Superior temporal gyrus (tissue), 1 donor: ENCODE measurements around the gene NDST4.

Experiments used
- DNase-seq: peaks from one replicate; pipeline ENCODE4 v3.0.0-alpha.2; 2016; ENCODE audit errors: extremely low spot score

The NDST4 gene

DNA sequence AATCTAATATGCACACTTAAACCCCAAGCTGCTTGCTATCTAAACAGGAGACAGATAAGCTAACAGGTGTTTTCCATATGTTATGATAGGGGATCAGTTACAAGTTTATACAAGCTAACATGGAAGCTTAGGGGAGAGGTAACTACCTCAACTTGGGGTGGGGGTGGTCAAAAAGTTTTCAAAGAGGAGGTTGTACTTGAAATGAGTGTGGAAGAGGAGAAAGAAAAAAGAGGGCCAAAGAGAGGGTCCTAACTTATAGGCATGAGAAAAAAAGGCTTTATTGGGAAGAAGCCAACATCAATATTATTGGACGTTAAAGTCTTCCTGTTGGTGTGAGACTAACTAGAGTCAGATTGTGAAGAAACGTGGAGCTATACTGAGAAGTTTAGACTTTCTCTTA is 205.9 kb downstream of the NDST4 start:
- DNase-seq = no peak

DNA sequence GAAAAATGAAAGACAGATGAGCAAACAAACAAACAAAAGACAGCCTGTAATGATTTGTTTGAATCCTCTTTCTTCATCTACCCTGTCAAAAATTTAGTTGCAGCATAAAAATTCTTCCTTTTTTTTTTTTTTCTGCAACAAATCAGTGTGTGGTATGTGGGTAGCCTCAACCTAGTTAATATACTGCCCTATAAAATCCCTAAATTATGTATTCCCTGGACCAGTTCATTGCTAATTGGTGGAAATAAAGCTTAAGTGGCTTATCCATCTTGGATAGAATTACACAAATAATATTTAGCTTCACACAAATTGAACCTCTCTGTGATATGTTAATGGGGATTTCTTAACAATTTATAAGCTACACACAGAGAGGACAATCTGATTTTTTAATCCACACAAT is 208.4 kb downstream of the NDST4 start:
- DNase-seq = no peak

DNA sequence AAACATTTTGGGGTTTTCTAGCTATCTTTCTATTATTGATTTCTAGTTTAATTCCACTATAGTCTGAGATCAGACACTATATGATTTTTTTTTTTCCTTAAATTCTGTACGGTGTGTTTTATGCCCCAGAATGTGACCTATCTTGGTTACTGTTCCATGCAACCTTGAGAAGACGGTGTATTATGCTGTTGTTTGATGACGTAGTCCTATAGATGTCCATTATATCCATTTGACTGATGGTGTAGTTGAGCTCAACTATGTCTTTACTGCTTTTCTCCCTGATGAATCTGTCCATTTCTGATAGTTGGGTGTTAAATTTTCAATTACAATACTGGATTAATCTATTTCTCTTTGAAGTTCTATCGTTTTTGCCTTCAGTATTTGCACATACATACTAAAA is 212.5 kb downstream of the NDST4 start:
- no peak for DNase-seq

DNA sequence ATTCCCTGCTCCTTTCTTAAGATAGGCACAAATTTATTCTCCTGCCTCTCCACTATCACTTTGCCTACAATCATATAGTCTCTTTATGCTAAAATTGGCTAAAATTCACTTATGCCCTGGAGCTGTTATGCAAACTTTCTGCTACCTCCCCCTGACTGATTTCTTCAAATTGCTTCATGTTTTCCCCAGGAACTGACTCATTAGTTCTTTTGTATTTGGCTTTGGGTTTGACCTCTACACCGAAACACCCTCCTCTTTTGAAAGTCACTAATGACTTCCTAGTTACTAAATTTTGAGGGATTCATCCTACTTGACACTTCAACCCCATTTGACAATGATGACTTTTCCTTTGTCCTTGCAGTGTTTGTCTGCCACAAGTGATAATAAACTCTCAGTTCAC is 222.6 kb downstream of the NDST4 start:
- no peak for DNase-seq

DNA sequence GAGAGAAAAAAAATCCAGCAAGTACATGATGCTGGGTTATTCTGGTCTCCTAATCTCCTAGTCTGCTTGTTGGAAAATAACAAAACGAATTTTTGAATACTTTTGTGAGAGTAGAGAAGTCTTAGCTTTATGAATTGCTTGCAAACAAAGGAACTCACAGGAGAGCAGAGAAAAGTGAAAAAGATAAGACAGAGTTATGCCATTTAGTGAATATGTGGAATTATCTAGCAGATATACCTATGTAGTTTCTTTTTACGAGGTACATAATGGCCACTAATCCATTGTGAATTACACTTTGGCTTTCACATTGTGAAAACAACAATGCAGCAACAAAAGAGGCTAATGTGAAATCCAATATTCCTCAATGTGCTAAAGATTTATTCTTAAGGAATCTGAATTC is 226.7 kb downstream of the NDST4 start:
- DNase-seq = no peak

DNA sequence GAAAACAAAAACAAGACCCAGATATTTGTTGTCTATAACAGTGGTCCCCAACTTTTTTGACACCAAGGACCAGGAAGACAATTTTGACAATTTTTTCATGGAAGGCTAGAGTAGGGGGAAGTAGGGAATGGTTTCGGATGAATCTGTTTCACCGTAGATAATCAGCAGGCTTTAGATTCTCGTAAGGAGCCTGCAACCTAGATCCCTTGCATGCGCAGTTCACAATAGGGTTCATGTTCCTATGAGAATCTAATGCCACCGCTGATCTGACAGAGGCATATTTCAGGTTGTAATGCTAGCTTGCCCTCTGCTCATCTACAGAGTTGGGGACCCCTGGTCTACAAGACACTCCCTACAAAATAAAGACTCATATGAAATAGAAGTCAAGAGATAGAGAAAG is 229.8 kb downstream of the NDST4 start:
- no peak for DNase-seq

DNA sequence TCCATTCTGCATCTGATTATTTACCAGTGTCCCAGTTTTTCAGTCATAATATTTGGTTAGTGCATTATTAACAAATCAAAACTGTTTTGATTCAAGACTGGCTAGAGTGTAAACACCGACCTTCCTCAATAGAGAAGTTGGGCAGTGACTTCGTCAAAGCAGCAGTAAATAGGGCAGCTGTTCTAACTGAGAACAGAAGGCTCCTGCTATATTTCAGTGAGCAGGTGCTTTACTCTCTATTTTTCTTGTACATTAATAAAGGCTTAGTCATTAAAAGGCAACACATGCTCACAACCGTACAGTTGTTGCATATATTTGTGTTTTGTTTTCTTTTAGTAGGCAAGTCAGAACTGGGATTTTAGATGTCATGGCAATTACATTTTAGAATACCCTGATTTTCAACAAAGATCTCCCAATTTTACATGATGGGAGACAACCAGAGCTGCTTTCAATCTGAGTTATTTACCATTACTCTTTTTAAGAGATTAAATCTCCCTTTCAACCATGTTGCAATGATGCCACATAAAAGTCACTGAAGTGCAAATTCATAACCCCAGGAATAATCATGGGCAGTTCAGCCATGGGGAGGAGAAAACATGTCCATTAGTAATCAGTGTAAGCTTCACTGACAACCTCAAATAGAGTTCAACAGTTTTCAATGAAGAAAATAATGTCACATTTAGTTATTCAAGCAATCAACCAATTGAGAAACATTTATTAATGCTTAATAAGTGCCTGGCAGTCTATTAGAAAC is 233.3 kb downstream of the NDST4 start:
- DNase-seq = no peak

DNA sequence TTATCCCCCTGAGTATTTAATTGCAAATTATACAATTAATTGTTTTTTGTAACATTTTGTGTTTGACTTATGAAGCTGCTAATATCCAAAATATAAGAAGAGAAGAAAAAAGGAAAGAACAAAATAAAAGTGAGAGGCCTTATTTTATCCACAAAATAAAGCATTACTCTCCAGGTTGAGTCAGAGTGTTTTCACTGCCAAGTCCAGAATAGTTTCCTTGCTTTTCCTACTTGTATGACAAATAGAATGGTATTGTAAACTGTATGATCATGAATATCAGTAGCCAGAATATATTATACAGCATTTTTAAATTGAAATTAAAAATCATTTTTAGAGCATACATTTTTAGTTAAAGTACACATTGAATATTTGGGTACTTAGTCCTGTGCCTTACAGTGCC is 237.8 kb downstream of the NDST4 start:
- no peak for DNase-seq

DNA sequence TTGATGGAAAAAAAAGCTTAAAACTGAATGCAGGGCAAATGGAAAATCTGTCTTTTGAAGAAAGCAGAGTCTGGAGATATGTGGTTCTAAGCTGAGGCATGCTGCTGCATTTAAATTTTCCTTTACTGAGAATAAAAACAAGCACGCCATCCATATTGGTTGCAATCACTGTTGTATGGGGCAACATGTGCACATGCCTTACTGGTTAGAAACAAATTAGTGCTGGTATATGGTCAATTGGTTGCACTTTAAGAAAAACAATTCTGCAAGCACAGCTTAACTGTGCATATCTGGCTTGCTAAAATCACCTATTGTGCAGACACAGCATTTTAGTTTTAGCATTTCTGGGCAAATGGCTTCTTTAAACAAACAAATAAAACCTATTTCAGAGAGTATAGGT is 239.1 kb downstream of the NDST4 start:
- no peak for DNase-seq

DNA sequence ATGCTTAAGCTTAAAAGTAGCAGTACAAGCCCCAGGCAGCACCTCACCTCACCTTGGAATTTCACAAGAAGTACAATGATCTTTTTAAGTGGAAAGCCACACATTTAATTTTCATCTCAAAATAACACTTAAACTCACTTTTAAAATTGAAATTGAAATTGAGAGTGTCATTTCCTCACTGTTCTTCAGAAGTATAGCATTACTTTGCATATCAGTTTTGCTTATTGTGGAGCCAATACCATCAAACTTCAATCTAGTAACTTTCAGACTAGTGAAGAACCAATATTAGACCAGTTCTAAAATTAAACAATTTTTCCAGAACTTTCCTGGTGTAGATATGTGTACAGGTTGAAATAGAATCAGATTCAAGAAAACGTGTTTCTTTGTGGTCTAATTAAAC is 242.4 kb downstream of the NDST4 start:
- DNase-seq = no peak

DNA sequence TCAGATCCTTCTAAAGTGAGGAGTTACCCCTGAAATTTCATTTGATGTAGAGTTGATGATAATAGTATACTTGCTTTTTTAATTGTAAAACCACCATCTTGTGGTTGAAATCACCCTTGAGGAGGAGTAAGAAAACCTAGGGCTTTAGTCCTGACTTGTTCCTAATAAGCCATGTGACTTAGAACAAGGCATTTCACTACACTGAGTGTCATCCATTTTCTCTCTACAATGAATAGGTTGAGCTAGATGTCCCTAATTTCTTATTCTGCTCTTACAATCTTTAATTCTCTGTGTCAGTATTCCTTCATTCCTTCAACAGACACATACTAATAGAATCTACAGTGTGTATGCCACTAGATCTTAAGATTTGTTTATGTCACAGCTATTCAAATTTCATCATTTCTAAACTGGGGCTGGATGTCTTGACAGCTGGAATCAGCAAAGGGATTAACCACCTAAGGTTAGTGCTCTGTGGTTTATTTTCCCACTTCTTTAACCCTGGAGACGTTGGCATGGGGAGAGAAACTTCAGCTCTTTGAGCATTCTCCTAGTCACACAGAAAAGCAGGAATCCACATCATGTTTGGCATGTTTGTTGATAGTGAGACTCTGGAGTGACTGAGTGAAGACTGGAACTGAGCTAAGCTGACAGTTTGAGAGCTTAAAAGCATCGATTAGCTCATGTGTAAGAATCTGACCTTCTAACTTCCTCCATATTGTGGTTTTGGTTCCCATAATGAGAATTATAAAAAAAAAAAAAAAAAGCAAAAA is 246.3 kb downstream of the NDST4 start:
- no peak for DNase-seq

DNA sequence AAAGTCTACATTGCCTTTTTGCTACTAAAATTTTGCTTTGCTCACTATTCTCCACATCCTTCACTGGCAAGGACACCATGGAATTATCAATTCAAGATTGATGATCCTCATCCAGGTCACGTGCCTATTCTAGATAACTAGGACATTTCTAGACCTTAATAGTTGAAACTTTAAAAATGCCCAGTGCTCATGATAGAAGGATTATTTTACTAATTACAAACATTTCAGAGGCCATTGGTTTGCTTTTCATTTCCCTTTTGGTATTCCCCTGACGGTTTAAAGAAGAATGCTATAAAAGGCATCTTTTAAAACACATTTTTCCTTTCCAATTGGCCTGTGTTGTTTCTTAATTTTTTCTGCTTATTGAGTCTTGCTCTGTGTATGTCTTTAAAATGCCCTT is 249.4 kb downstream of the NDST4 start:
- DNase-seq = no peak

DNA sequence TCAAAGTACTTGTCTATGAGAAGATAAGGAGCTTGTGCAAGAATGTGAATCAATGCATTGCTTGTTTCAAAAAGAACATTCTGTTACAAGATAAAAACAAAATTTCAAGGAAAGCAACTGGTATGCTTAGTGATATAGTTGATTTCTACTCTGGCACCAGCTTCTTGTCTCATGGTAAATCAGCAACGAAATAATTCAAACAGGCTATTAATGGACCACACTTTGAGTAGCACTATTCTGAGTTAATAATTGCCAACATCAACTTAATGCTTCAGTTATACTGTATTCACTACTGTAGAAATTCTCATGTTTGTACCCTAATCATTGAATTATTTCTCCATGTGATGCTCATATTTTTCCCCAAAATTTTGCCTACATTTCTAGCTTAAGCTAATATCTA is 252.6 kb downstream of the NDST4 start:
- no peak for DNase-seq

DNA sequence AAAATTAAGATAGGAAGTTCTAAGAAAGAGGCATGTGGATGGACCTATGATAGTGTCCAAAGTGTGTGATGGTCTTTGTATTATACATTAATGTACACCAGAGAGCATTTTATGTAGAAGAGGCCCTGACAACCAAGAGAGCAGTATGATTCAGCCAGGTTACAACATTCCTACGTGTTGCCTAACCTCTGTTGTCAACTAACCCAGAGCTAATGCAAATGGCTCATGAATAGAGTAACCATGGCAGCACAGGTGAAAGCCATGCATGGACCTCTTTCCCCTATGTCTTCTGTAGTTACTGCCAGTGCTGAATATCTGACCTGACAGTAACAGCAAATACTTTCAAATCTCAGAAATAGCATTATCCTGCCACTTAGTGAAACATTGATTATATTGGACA is 255.6 kb downstream of the NDST4 start:
- DNase-seq = no peak

DNA sequence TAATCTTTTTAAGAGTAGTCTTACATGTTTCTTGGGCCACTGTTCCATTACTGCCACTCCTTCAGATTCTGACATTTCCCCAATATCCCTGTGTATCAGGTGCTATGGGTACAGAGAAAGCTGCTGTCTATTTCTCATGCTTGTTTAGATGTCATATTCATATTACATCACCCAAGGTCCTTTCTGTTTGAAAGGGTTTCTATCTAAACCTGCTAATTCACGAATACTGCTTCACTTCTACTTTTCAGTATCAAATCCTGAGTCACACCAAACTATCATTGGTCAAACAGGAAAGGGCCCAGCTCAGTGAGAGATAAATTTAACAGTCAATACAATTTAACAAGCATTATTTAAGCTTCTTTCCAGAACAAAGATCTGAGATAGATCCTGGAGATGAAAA is 273.4 kb downstream of the NDST4 start:
- DNase-seq = no peak

DNA sequence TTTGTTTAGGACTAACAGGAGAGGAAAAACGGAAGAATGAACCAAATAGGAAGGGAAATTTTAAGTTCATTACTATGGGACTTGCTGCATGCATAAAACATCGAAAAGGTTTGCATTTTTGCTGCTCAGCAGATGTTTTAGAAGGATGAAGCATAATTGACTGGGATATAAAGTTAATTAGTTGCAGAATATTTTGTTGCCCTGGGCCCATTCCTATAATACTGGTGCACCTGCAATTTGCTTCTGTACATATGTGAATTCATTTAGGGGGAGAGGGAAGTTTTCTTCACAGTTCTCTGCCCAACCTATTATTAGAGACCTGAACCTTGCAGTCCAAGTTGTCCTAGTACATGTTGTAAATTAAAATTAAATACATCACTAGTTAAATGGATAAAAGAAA is 282.8 kb downstream of the NDST4 start:
- DNase-seq = no peak

DNA sequence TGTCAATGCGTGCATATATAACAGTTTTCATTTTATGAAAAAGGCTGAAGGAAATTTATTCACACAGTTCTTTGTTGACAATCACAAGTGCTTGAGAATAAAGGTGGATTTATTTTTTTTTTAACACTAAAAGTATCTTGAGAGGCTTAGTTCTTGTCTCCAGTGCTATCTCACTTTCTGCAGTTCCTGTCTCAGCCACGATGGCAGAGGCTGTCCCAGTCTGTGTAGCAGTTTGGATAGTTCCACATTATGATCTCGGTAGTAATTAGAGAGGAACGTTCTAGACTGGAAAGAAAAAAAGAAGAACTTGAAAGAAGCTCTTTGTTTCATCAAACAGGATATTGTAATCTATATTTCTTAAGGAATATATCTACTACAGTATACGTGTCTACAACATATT is 285.8 kb downstream of the NDST4 start:
- DNase-seq = no peak

DNA sequence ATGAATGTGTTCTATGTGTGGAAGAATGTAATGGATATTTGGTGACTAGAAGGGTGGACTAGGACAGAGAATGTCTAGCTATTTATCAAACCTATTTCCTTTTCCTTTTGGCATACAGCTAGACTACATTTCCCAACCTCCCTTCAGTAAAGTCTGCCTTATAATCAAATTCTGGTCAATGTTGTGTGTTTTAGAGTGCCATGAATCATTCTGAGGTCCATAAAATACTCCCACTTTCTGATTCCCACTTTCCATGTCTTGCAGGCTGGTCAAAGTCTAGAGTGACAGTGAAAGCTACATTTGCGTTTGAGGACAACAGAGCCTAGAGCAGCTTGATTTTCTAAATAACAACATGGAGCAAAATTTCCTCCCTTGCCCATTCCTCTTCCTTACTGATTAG is 297.7 kb downstream of the NDST4 start:
- DNase-seq = no peak

DNA sequence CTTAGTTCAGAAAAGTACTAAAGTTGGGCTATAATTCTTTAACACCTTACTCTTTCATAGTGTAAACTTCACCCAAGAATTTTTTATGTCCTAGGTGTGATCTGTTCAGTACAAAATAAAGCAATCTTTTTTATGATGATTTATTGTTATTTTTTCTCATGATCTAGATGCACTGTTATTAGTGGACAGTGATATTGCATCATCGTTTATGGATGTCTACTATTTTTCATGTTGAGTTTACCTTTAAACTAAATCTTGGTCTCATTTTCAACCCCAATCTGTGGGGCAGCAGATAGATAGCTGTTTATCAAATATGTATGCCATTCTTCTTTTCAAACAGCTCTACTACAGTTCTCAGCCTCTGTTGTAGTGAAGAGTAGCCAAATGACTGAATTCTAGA is 299.5 kb downstream of the NDST4 start:
- DNase-seq = no peak

DNA sequence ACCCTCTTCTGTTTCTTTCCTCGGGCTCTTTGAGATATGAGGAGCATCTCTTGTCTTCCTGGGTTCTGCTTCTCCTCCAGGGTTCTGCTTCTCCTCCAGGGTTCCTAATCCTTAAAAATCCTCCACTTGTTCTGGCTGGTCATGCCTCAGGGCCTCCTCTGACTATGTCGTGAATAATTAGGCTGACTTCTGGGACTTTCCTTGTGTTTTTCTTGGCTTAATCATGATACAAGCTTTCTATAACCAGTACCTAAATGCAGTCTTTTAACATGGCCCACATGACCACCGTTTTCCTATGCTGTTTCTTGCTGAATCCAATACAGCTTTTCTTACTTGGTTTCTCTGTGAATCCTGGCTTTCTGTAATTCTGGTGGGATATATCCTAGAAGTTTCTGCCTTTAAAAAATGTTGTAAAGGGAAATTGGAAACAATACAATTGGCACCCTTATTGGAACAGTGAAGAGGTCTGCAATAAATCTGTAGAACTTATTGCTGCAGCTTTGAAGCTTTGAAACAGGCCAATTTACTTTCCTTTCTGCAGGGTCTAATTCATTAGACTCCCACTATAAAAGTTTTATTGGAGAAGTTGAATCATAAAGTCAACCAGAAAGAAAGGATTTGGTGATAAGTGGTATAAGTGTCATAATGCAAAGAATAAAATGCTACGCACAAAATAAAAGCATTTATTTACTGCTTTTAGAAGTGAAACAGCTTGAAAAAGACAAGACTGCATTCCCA is 301.7 kb downstream of the NDST4 start:
- no peak for DNase-seq

DNA sequence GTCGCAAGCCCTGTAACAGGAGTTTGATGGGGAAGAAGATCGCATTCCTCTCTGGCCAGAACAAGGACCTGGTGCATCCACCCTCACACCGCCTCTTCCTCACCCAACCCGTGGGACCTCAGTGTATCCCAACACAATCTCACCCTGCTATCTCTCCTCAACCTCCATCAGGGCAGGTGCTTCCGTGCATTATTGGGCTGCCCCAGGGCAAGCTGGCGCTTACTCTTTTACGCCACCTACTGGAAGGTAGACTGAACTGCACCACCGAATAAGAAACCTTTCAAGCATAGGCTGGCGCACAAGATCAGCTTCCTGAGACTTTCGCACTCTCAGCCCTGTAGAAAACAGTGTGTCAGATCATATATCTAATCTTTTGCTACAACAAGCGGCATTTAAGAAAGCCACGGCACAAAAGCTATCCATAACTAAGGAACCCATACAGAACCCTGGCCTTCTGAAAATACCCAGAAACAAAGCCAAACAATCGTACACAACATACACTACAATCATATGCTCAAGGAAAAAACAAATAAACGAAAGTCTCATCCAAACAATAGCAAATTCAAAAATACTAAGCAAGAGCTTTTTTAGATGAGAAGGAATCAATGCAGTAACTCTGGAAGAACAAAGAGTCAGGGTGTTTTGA is 305.5 kb downstream of the NDST4 start:
- DNase-seq = peak; percentile 64

DNA sequence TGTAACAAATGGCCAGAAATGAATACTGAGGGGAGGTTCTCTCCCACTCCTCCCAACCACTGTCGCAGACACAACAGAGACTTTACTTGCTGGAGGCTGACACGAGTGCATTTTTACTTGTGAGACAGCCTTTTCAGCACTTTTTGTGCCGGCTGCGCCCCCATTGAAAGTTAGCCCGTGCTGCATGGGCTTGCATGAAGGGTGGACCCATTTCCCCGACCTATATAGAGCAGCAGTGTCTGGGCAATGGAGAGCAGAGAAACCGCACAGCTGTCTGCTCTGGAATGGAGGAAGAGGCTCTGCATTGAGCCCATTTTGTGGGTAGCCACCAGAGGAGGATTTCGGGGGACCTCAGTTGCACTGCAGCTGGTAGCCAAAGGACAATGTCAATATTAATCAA is 306.1 kb downstream of the NDST4 start:
- DNase-seq = no peak
